NCI-H146 treated with DMSO at 0.1 percent for 48 hours (cell line): ENCODE measurements around the gene PLA2G2E.
A peak's percentile ranks its signal among the peaks of the same experiment; 100 is the strongest.
"Not testable (repeated sequence)": the region's sequence is repeated elsewhere in the genome, so short reads cannot be mapped to it uniquely, and the experiment has no call there.

Experiments used
- DNase-seq: peaks from one replicate; lab custom pipeline; 2025; ENCODE audit not compliant: unreplicated experiment; lab: John Stamatoyannopoulos, UW

Gene PLA2G2E

GRCh38 chr1:19885821-19886220, 37.6 kb downstream of the PLA2G2E start:
- no peak for DNase-seq

GRCh38 chr1:19884312-19884711, 39.1 kb downstream of the PLA2G2E start:
- DNase-seq: no peak

DNA sequence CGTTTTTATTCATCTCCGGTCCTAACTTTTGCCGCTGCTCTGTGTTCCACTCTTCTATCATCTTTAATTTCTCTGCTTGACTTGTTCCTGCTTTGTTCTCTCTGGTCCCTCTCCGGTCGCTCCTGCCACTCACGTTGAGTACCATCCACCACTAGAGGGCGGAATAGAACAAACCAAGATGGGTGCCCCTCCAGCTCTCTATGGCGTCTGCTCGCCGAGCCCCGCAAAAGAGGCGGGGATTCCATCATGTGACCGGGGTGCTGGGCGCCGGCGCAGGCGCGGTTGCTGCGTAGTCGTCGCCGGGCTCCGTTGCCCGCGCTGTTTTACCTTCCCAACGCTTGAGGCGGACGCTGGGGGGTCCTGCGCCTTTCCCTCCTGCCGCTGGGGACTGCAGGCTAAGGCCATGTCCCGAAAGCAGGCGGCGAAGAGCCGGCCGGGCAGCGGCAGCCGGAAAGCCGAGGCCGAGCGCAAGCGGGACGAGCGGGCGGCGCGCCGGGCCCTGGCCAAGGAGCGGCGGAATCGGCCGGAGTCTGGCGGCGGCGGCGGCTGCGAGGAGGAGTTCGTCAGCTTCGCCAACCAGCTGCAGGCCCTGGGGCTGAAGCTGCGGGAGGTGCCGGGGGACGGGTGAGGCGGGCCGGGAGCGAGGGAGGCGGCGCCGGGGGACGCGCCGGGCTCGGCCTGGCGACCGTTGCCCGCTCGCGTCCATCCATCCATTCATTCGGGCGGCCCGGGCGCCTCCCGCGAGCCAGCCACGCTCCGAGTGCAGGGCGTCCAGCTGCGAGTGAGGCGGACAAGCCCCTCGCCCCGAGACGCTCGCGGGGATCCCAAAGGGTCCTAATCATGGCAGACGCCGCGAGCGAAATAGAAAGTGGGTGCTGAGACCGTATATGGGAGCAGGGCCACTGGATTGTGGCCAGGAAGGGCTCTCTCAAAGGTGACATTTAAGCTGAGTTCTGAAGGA, 41.0 kb downstream of the PLA2G2E start, which contains the start of gene OTUD3:
Gene OTUD3 (plus strand): TSS at position 285 of the 961 bp plus-strand sequence. CDS start 119 bp downstream, at position 404.
- DNase-seq: peak; percentile 85

DNA sequence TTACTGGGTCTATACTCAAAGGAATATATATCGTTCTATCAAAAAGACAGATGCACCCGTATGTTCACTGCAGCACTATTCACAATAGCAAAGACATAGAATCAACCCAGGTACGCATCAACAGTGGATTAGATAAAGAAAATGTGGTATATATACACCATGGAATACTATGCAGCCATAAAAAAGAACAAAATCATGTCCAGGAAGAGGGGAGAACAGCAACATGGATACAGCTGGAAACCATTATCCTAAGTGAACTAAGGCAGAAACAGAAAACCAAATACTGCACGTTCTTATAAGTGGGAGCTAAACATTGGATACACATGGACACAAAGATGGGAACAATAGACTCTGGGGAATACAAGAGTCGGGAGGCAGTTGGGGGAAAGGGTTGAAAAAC, 42.6 kb downstream of the PLA2G2E start:
- DNase-seq: not testable (repeated sequence)

DNA sequence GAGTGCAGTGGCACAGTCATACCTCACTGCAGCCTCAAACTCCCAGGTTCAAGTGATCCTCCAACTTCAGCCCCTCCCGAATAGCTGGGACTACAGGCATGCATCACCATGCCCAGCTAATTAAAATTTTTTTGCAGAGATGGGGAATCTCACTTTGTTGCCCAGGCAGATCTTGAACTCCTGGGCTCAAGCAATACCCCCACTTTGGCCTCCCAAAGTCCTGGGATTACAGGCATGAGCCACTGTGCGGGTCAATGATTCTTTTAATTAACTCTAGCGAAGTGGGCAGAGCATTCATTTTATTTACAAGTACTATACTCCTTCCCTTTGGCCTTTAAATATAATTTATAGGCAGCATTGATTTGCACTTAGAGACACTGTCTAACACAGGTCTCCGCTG, 43.8 kb downstream of the PLA2G2E start:
- DNase-seq: no peak

DNA sequence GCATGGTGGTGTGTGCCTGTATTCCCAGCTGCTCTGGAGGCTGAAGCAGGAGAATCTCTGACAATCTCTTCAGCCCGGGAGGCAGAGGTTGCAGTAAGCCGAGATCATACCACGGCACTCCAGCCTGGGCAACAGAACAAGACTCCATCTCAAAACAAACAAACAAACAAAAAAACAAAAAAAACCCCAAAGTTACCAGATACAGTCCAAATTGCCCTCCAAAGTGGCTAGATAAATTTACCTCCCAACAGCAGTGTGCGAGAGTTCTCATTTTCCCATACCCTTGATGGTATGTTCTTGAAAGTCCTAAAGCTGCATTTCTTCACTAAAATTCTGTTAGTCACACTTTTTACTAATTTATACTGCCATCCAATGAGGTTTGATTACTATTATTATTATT, 44.2 kb downstream of the PLA2G2E start:
- DNase-seq: no peak

GRCh38 chr1:19878637-19878985, 44.8 kb downstream of the PLA2G2E start:
- no peak for DNase-seq

GRCh38 chr1:19877821-19878636, 45.4 kb downstream of the PLA2G2E start:
- peak; percentile 45 for DNase-seq

- no peak for DNase-seq
These were observed 46.2 kb downstream of the PLA2G2E start for GRCh38 chr1:19877181-19877750.

- peak; percentile 85 for DNase-seq
These were observed 51.2 kb downstream of the PLA2G2E start for GRCh38 chr1:19872190-19872589.
